ENCODE measurements around the gene BMP6. TPM values are rescaled to one million over a fixed set of nuclear protein-coding genes. Genes with fewer than 3 reads are reported as not detected.

The BMP6 gene
- total RNA-seq, 1 experiment from 2014 or later, result not detected

- H2AFZ ChIP-seq, result no peak overlapping the region
- H4K20me1 ChIP-seq (ENCODE audit: insufficient read depth), result no peaks in the 10 kb centered on the region
- H3K79me2 ChIP-seq (ENCODE audit: low read depth), result no peaks in the 10 kb centered on the region
- no peak overlapping the region for H3K4me2 ChIP-seq
- DNase-seq, result no peak
- no peaks in the 10 kb centered on the region for H3K9me2 ChIP-seq (ENCODE audit: insufficient read depth)
- intact Hi-C loops (cut with micrococcal nuclease; ENCODE audit: unreplicated experiment), result loop anchor here (1.0 to 5.0 kb wide), 2 partner anchors 10 to 158 kb away; no protein-coding TSS in a partner anchor
- H3K9me3 ChIP-seq (ENCODE audit: insufficient read depth, low read depth), result no peaks in the 10 kb centered on the region
- ChIA-PET POLR2A (ENCODE audit: unreplicated experiment) (no interaction called here), CTCF (interaction anchor here (0.6 to 1.0 kb wide), 2 partner anchors 56 to 176 kb away, joined by 3 to 9 read pairs; no protein-coding TSS in a partner anchor)
- no peak overlapping the region for H3K4me3 ChIP-seq
- H3K36me3 ChIP-seq (ENCODE audit: low read depth), result no peaks in the 10 kb centered on the region
- H3F3A ChIP-seq (ENCODE audit: insufficient read depth, low read depth), result no peaks in the 10 kb centered on the region
- H3K27ac ChIP-seq, result no peak overlapping the region
- no peaks in the 10 kb centered on the region for H3K4me1 ChIP-seq (replicated peaks; ENCODE audit: insufficient read depth)
- H3K27me3 ChIP-seq (ENCODE audit: insufficient read depth, low read depth), result no peaks in the 10 kb centered on the region
- no TSS peak for BruUV-seq (replicated peaks)
- TF ChIP-seq EZH2 (IDR thresholded peaks at IDR 0.05; ENCODE audit: low read depth) (no peak), CTCF (conservative IDR thresholded peaks at IDR 0.05) (0 out of 2 replicates have a peak, but pooled peaks have one; percentile 25)
These were observed 173.4 kb downstream of the BMP6 start for GRCh38 chr6:7899101-7899888.

- Histone ChIP-seq H4K20me1 (ENCODE audit: insufficient read depth) (no peaks in the 10 kb centered on the region), H3K9me3 (ENCODE audit: insufficient read depth, low read depth) (no peaks in the 10 kb centered on the region), H3K4me2 (no peak overlapping the region), H3K27me3 (ENCODE audit: insufficient read depth, low read depth) (no peaks in the 10 kb centered on the region), H3K36me3 (ENCODE audit: low read depth) (no peaks in the 10 kb centered on the region), H2AFZ (no peak overlapping the region), H3F3A (ENCODE audit: insufficient read depth, low read depth) (no peaks in the 10 kb centered on the region), H3K4me1 (replicated peaks; ENCODE audit: insufficient read depth) (no peaks in the 10 kb centered on the region), H3K9me2 (ENCODE audit: insufficient read depth) (no peaks in the 10 kb centered on the region), H3K4me3 (no peak overlapping the region), H3K79me2 (ENCODE audit: low read depth) (no peaks in the 10 kb centered on the region), H3K27ac (no peak overlapping the region)
- ChIA-PET POLR2A (ENCODE audit: unreplicated experiment) (no interaction called here), CTCF (interaction anchor here (0.6 to 1.0 kb wide), 2 partner anchors 56 to 177 kb away, joined by 3 to 9 read pairs; no protein-coding TSS in a partner anchor)
- no peak for TF ChIP-seq EZH2 (IDR thresholded peaks at IDR 0.05; ENCODE audit: low read depth)
- TF ChIP-seq CTCF (conservative IDR thresholded peaks at IDR 0.05), result no peak
- BruUV-seq (replicated peaks), result no TSS peak
- intact Hi-C loops (cut with micrococcal nuclease; ENCODE audit: unreplicated experiment), result loop anchor here (1.0 to 5.0 kb wide), 2 partner anchors 9 to 157 kb away; no protein-coding TSS in a partner anchor
- DNase-seq, result no peak
These were observed 174.0 kb downstream of the BMP6 start for GRCh38 chr6:7899889-7900213.

- CTCF ChIA-PET, result no interaction called here
- H3K9me3 ChIP-seq (ENCODE audit: insufficient read depth, low read depth), result no peaks in the 10 kb centered on the region
- H3K4me1 ChIP-seq (replicated peaks; ENCODE audit: insufficient read depth), result no peaks in the 10 kb centered on the region
- H3K36me3 ChIP-seq (ENCODE audit: low read depth), result no peaks in the 10 kb centered on the region
- H3K27ac ChIP-seq, result no peak overlapping the region
- no peak for TF ChIP-seq EZH2 (IDR thresholded peaks at IDR 0.05; ENCODE audit: low read depth)
- no peak for TF ChIP-seq CTCF (conservative IDR thresholded peaks at IDR 0.05)
- intact Hi-C loops (cut with micrococcal nuclease; ENCODE audit: unreplicated experiment), result no loop called here
- H3K4me2 ChIP-seq, result no peak overlapping the region
- no peak overlapping the region for H3K4me3 ChIP-seq
- H3F3A ChIP-seq (ENCODE audit: insufficient read depth, low read depth), result no peaks in the 10 kb centered on the region
- no TSS peak for BruUV-seq (replicated peaks)
- no peak for DNase-seq
- no peaks in the 10 kb centered on the region for H3K9me2 ChIP-seq (ENCODE audit: insufficient read depth)
- no peak overlapping the region for H2AFZ ChIP-seq
- POLR2A ChIA-PET (ENCODE audit: unreplicated experiment), result no interaction called here
- no peaks in the 10 kb centered on the region for H3K27me3 ChIP-seq (ENCODE audit: insufficient read depth, low read depth)
- 0 out of 2 replicates have a peak, but pooled peaks cover 4% of the 10 kb centered on the region for H3K79me2 ChIP-seq (ENCODE audit: low read depth)
- H4K20me1 ChIP-seq (ENCODE audit: insufficient read depth), result 0 out of 2 replicates have a peak, but pooled peaks cover 3% of the 10 kb centered on the region
These were observed 174.7 kb downstream of the BMP6 start for GRCh38 chr6:7900621-7901020.
